ENCODE results near the gene GALK2.
A peak's percentile ranks its signal among the peaks of the same experiment; 100 is the strongest.
"Not testable (repeated sequence)": the region's sequence is repeated elsewhere in the genome, so short reads cannot be mapped to it uniquely, and the experiment has no call there.

Gene GALK2

DNA sequence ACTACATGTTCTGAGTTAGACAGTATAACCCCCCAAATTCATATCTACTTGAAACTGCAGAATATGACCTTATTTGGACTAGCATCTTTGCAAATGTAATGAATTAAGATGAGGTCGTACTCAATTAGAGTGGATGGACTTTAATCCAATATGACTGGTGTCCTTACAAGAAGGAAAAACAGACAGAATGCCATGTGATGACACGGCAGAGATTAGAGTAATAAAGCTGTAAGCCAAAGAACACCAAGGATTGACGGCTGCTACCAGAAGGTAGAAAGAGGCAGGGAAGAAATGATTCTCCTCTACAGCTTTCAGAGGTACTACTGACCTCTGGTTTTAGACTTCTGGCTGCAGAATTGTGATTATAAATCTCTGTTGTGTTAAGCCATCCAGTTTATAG, 30.3 kb downstream of the GALK2 start (continued):
- TF ChIP-seq ESRRG (CRISPR knock-in tag; IDR thresholded peaks at IDR 0.05): no peak

- not testable (repeated sequence) for ATAC-seq
These were observed 38.1 kb downstream of the GALK2 start for GRCh38 chr15:49208102-49208501.

DNA sequence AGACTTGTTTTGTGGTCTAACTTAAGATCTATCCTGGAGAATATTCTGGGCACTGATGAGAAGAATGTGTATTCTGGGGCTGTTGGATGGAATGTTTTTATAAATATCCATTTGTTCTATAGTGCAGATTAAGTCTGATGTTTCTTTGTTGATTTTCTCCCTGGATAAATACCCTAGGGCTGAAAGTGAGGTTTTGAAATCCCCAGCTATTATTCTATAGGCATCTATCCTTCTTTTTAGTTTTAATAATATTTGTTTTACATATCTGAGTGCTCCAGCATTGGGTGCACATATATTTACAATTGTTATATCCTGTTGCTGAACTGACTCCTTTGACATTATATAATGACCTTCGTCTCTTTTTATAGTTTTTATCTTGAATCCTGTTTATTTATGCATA, 42.9 kb downstream of the GALK2 start:
- ATAC-seq: no peak
- no peak for TF ChIP-seq ISL1 (CRISPR knock-in tag; IDR thresholded peaks at IDR 0.05)
- no peak for TF ChIP-seq SNAI2 (CRISPR knock-in tag; IDR thresholded peaks at IDR 0.05)
- no peak for TF ChIP-seq OSR1 (CRISPR knock-in tag; IDR thresholded peaks at IDR 0.05)
- TF ChIP-seq ZFP3 (CRISPR knock-in tag; IDR thresholded peaks at IDR 0.05): no peak

DNA sequence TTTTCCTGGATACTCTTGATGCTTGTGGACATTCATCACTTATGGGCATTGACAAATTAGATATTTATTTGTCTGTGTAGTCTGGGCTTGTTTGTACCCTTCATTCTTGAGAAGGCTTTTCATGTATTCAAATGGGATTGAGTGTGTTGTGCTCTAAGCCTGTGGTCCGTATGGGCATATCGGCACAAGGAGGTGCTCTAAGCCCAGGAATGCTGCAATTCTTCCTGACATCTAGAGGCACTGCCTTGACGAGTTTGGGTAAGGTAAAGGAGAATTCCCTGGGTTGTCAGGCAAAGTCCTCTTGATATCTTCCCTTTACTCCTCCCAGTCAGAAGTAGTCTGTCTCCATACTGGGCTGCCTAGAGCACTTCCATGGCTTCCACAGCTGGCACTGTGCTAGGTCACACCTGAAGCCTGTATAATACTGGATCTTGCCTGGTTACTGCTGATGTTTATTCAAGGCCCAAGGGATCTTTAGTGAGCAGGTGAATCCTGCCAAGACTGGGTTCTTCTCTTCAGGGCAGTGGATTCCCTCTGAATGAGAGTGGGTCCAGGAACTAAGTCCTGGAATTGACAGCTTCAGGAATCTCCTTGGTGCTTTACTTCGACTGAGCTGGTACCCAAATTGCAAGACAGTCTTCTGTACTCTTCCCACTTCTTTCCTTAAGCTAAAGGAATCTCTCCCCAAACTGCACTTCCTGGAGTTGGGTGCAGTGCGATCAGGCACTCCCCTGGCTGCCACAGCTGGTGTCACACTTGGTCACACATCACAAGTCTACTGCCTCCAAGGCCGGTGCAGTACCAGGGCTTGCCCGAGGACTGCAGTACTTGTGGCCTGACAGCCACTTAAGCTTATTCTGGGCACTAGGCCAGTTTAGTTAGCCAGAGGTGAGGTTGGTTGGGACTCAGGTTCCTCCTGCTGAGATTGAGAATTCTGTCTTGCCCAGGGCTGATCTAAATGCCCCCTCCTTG, 46.0 kb downstream of the GALK2 start:
- ATAC-seq: peak; percentile 44; the same call in 2 of the 3 replicates
- TF ChIP-seq CSDC2 (CRISPR knock-in tag; IDR thresholded peaks at IDR 0.05) (no peak), TCF4 (CRISPR knock-in tag; IDR thresholded peaks at IDR 0.05; ENCODE audit: borderline replicate concordance) (no peak), ZNF70 (CRISPR knock-in tag; IDR thresholded peaks at IDR 0.05) (no peak), TSHZ2 (CRISPR knock-in tag; IDR thresholded peaks at IDR 0.05) (no peak), PATZ1 (CRISPR knock-in tag; IDR thresholded peaks at IDR 0.05; ENCODE audit: borderline replicate concordance) (no peak)
- TF ChIP-seq, protein P1, sequence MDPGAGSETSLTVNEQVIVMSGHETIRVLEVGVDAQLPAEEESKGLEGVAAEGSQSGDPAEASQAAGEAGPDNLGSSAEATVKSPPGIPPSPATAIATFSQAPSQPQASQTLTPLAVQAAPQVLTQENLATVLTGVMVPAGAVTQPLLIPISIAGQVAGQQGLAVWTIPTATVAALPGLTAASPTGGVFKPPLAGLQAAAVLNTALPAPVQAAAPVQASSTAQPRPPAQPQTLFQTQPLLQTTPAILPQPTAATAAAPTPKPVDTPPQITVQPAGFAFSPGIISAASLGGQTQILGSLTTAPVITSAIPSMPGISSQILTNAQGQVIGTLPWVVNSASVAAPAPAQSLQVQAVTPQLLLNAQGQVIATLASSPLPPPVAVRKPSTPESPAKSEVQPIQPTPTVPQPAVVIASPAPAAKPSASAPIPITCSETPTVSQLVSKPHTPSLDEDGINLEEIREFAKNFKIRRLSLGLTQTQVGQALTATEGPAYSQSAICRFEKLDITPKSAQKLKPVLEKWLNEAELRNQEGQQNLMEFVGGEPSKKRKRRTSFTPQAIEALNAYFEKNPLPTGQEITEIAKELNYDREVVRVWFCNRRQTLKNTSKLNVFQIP (CRISPR knock-in tag; IDR thresholded peaks at IDR 0.05; ENCODE audit: borderline replicate concordance, low read depth): no peak

DNA sequence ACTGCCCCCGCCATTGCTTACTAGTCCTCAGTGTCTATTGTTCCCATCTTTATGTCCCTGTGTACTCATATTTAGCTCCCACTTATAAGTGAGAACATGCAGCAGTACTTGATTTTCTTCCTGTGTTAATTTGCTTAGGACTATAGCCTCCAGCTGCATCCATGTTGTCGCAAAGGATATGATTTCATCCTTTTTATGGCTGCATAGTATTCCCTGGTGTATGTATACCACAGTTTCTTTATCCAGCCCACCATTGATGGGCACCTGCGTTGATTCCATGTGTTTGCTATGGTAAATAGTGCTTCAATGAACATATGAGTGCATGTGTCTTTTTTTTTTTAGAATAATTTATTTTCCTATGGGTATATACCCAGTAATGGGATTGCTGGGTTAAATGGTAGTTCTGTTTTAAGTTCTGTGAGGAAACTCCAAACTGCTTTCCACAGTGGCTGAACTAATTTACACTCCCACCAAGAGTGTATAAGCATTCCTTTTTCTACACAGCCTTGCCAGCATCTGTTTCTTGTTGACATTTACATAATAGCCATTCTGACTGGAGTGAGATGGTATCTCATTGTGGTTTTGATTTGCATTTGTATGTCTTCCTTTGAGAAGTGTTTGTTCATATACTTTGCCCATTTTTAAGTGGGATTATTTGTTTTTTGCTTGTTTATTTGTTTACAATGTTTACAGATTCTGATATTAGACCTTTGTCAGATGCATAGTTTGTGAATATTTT, 53.7 kb downstream of the GALK2 start:
- TF ChIP-seq ARNTL (CRISPR knock-in tag; IDR thresholded peaks at IDR 0.05; ENCODE audit: borderline replicate concordance, low read depth) (no peak), ZNF8 (CRISPR knock-in tag; IDR thresholded peaks at IDR 0.05) (peak; percentile 65)
- no peak for ATAC-seq

DNA sequence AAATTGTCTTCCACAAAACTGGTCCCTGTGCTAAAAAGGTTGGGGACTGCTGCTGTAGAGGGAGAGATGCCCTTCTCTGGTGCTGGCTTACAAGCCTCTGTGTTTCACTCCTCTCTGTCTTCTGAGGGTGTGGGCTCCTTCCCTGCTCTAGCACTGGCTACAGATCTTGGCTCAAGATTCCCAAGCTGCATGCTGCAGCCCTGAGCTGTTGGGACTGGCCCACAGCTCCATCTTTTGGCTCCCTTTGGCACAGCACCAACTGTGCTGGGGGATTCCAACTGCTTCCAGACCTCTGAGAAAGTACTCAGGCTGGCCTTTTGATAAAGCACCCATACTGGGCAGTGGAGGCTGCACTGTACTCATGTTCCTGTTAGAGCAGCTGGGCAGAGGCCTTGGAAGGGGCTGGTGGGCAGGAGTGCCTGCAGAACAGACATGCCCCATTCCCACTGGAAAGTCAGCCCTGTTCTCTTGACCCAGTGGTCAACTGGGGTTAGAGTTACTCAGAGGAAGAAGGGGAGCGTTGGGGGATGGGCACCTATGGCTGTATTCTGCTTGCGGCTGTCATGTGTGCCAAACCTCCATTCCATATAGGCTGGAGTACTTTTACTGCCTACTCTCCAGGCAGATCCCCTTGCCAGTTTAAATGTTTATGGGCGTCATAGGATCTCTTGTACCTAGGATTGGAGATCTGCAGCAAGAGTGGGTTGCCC, 55.7 kb downstream of the GALK2 start:
- ATAC-seq: peak; percentile 86
- no peak for TF ChIP-seq SNAI2 (CRISPR knock-in tag; IDR thresholded peaks at IDR 0.05)
- TF ChIP-seq TSHZ2 (CRISPR knock-in tag; IDR thresholded peaks at IDR 0.05): no peak
- TF ChIP-seq ZC3H10 (CRISPR knock-in tag; IDR thresholded peaks at IDR 0.05): no peak
- no peak for TF ChIP-seq TOX (CRISPR knock-in tag; IDR thresholded peaks at IDR 0.05; ENCODE audit: borderline replicate concordance)
- TF ChIP-seq, protein P2, sequence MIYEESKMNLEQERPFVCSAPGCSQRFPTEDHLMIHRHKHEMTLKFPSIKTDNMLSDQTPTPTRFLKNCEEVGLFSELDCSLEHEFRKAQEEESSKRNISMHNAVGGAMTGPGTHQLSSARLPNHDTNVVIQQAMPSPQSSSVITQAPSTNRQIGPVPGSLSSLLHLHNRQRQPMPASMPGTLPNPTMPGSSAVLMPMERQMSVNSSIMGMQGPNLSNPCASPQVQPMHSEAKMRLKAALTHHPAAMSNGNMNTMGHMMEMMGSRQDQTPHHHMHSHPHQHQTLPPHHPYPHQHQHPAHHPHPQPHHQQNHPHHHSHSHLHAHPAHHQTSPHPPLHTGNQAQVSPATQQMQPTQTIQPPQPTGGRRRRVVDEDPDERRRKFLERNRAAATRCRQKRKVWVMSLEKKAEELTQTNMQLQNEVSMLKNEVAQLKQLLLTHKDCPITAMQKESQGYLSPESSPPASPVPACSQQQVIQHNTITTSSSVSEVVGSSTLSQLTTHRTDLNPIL (CRISPR knock-in tag; IDR thresholded peaks at IDR 0.05; ENCODE audit: low read depth): no peak
- TF ChIP-seq ARNTL (CRISPR knock-in tag; IDR thresholded peaks at IDR 0.05; ENCODE audit: borderline replicate concordance, low read depth): no peak
- TF ChIP-seq CSDC2 (CRISPR knock-in tag; IDR thresholded peaks at IDR 0.05): no peak
- TF ChIP-seq ZFP3 (CRISPR knock-in tag; IDR thresholded peaks at IDR 0.05): no peak
- TF ChIP-seq ZNF8 (CRISPR knock-in tag; IDR thresholded peaks at IDR 0.05): no peak
- TF ChIP-seq ZNF565 (CRISPR knock-in tag; conservative IDR thresholded peaks at IDR 0.05; ENCODE audit: low read depth): no peak
- no peak for TF ChIP-seq GLIS3 (CRISPR knock-in tag; IDR thresholded peaks at IDR 0.05)
- no peak for TF ChIP-seq ZFP30 (CRISPR knock-in tag; IDR thresholded peaks at IDR 0.05)
- no peak for TF ChIP-seq RARB (CRISPR knock-in tag; IDR thresholded peaks at IDR 0.05)
- TF ChIP-seq ESRRG (CRISPR knock-in tag; IDR thresholded peaks at IDR 0.05): no peak

All from SK-N-SH treated with all-trans-retinoic acid at 6 μM for 48 hours (cell line).